Vagina (tissue), 2 donors: ENCODE results near the gene ZSWIM1.

Experiments used
- CTCF ChIP-seq, 3 experiments: fragments of 450-650 bp in 2 of 3; fragments of 200-600 bp in 1 of 3; sonication (generic) in 1 of 3; IDR thresholded peaks; one replicate each; pipeline ENCODE4 v1.5.1; 2017 to 2019; ENCODE audit warnings: antibody characterized with exemption in 3 of 3, mild to moderate bottlenecking in 2 of 3, moderate library complexity in 2 of 3
- POLR2A ChIP-seq, 2 donors: fragments of 450-650 bp; IDR thresholded peaks; one replicate each; pipeline ENCODE4 v1.6.1; 2017; ENCODE audit warnings: antibody characterized with exemption in 2 of 2, mild to moderate bottlenecking in 2 of 2, moderate library complexity in 2 of 2

GRCh38 chr20:45845452-45845851 lies 35.6 kb upstream of the ZSWIM1 start:
- TF ChIP-seq CTCF (IDR thresholded peaks at IDR 0.05) = no peak
- TF ChIP-seq POLR2A (IDR thresholded peaks at IDR 0.05) = no peak
